ENCODE measurements around the gene TMEM8B. TPM values are rescaled to one million over a fixed set of nuclear protein-coding genes. Genes with fewer than 3 reads are reported as not detected.

The TMEM8B gene
- total RNA-seq, 1 experiment from 2014 or later, result 0.95 TPM

DNA sequence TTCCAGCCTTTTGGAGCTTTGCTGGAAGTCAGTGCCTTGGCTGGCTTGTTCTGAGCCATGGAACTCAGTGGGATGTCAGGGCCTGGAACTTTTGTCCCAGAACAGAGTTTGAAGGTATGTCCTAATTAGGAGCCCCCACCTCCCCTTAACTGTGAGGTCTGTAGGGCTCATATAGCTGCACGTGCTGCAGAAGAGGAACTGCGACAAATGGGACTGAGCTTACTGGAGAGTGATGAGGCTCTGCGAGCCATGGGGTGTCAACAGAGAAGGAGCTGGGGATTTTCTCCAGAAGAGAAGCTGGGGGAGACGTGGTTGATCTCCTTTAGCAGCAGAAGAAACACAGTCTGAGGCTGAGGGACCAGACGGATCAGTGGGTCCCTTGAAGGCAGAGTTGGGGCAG is 10.9 kb downstream of the TMEM8B start:
- no peak for DNase-seq (ENCODE audit: low read depth)

DNA sequence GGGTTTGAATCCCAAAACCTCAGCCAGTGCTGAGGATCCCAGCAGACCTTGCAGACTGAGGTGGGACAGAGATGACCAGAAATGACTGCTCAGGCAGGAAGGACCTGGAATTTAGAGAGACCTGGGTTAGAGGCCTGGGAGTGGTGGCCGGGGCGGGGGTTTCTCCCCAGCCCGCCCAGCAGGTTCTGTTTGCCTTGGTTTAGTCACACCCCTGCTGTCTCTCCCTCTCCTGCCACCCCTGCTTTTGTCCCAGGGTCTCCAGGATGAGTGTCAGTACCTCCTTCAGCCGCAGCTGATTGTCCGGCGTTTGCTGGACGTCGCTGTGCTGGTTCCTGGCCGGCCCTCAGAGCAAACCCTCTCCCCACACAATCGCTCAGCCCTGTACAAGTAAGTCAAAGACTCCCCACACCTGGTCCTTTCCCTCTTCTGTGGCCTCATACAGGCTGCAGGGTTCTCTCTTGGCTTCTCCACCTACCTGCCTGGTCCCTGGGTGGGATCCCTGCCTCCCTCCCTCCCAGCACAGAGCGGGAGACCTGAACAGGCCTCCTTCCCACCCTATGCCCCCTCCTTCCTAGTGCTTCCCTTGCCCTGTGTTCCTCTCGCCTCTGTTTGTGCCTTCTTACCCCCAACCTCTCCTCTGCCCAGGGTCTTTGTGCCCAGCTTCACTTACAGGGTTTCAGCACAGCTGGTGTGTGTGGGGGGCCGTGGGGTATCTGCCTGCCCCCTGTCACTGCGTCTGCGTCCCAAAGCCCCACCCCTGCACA is 12.0 kb downstream of the TMEM8B start:
- DNase-seq (ENCODE audit: low read depth), result no peak

DNA sequence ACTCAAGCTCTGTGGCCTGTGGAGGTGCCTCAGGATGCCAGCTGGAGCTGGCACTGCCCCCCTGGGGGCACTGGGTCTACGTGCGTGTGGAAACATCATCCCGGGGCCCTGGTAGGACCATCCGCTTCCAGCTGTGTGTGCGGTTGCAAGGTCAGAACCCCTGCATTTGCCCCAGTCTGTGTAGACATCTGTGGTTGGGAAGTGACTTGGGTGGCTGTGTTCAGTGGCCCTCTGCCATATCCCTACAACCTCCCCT is 12.5 kb downstream of the TMEM8B start:
- DNase-seq (ENCODE audit: low read depth), result no peak

DNA sequence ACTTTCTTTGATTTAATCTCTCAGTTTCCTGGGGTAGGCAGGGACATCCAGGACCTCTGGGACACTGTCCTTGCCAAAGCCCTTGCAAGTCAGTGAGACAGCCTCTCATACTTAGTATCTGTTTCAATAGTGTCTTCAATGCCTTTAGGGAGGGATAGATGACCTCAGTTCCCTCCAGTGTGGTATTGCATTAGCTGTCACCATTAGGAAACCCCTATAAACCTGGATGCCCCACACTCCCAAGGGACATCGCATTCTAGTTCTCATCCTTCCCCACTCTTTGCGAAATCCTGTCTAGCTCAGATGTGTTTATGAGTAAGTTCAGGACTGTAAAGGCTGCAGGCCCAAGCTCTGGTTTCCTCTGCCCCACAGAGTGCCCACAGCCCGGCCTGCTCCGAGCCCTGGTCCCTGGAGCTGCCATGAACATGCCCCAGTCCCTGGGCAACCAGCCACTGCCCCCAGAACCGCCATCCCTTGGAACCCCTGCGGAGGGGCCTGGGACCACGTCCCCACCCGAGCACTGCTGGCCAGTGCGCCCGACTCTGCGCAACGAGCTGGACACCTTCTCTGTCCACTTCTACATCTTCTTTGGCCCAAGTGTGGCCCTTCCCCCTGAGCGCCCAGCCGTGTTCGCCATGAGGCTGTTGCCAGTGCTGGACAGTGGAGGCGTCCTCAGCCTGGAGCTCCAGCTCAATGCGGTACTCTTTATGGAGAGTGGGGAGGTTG is 13.2 kb downstream of the TMEM8B start:
- no peak for DNase-seq (ENCODE audit: low read depth)

DNA sequence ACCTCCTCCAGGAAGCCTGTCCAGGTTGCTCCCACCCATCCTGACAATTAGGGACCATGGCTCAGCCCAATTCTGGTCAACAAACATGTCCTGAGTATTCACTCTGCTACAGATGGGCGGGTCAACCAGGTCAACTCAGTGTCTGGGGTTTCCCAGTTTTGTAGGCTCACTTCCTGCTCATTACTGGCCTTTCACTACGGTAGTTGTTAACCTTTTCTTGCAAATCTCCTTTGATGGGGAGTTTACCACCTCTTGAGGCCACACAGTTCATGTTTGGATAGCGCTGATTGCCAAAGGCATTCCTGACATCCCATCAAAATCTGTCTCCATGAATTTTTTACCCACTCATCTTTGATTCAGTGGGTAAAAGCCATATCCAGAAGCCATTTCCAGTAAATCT is 13.8 kb downstream of the TMEM8B start:
- DNase-seq (ENCODE audit: low read depth), result no peak

DNA sequence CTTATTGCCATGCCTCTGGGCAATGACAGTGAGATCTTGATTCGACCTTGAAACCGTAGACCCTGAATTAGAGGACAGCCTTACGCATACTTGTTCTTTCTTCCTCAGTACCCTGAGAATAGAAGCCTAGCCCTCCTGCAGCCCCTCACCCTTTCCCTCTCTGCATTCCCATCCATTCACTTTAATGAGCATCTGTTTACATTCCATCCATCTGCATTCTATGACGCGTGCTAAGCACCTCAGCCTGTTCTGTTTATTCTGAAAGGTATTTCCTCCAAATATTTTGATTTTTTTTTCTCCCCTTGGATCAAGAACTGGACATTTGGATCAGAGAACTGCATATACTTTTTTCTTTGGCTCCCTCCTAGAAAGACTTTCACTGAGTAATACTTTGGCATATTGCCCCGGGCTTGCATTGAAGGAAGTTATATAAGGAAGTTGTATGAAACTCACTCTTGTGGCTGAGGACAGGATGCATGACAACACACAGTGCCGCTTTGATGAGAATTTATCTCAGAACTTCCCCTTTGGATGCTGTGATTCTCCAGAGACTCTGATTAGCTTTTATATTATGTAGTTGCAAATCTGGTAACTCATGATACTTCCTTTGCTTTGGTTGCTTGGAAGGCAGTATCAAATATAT is 15.7 kb downstream of the TMEM8B start:
- DNase-seq (ENCODE audit: low read depth), result peak; percentile 94

DNA sequence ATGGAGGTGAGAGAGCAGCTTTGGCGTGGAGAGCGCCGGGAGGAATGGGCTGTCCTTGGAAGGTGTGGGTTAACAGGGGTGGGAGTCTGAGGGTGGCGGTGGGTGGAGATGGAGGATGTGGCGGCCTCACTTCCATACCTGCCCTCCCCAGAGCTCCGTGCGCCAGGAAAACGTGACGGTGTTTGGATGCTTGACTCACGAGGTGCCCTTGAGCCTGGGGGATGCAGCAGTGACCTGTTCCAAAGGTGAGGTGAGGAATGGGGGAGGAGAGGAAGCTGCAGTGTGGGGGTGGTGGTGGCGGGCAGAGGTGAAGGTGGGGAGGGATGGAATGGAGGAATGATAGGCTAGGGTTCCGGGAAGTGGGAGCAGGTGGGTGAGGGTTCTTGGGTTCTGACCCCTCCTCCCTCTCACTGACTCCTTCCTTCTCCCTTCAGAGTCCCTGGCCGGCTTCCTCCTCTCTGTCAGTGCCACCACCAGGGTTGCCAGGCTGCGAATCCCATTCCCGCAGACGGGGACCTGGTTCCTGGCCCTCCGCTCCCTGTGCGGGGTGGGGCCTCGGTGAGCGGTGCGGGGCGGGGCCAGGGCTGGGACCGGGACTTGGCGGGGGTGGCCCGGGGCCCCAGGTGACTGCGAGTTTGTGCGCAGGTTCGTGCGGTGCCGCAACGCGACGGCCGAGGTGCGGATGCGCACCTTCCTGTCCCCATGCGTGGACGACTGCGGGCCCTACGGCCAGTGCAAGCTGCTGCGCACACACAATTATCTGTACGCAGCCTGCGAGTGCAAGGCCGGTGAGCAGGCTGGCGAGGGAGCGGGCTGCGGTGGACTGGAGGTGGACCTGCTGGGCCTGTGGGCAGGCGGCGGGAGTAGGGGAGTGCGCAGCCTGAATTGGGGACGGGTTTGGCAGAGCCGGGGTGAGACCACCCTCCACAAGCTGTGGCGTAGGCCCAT is 17.1 kb downstream of the TMEM8B start:
- DNase-seq (ENCODE audit: low read depth), result no peak

DNA sequence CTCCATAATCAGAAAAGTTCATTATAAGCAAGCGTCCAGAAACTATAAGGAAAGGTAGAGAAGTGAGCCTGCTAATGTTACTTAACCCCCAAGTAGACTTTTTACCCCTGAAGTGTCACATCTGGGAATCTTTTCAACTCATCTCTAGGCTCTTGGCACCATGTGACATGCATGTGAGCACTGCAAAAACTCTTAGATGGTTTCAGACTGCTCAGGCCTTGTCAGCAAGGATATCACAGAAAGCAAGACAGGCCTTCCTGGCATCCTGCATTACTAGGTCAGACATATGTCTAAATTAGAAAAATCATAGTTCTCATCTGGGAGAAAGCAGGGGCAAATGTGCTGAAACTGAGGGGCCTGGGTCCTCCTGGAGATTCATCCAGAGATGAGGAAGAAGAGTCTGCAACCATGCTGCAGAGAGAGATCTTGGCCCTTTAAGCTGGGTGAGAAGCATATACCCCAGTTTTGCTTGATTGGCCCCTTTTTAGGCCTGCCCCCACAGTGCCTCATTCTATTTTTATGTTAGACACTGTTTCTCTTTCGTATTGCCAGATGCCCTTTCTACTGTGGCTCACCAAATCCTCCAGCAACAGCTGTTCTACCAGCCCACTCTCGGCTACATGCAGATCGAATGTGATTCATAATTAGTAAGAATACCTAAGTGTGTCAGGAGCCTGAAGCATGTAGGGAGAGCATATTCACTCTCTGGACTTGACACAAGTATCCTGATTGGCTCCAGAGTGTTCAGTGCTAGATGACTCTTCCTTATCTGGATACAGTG is 19.0 kb downstream of the TMEM8B start:
- peak; percentile 92 for DNase-seq (ENCODE audit: low read depth)

DNA sequence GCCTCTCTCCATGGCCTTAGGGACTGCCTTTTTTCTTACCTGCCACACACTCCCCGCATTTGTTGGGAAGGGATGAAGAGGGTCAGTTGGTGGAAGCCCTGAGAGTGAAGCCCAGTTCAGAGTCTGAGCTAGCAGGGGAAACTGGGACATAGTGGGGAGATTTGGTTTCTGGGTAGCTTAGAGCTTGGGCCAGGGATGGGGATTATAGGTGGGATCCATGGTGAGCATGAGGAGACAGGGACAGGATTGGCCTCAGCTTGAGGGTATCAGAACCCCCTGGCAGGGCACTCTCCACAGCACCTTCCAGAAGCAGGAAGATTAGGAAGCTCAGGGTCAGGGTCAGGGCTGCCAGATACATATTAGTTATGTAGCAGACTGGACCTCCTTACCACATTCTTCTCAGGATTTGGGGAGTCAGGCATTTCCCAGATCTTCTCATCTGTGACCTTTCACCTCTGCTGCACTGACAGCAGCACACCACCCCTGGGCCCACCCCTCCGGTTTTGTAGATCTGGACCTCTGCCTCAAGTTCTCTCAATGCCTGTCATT is 23.3 kb downstream of the TMEM8B start:
- no peak for DNase-seq (ENCODE audit: low read depth)

DNA sequence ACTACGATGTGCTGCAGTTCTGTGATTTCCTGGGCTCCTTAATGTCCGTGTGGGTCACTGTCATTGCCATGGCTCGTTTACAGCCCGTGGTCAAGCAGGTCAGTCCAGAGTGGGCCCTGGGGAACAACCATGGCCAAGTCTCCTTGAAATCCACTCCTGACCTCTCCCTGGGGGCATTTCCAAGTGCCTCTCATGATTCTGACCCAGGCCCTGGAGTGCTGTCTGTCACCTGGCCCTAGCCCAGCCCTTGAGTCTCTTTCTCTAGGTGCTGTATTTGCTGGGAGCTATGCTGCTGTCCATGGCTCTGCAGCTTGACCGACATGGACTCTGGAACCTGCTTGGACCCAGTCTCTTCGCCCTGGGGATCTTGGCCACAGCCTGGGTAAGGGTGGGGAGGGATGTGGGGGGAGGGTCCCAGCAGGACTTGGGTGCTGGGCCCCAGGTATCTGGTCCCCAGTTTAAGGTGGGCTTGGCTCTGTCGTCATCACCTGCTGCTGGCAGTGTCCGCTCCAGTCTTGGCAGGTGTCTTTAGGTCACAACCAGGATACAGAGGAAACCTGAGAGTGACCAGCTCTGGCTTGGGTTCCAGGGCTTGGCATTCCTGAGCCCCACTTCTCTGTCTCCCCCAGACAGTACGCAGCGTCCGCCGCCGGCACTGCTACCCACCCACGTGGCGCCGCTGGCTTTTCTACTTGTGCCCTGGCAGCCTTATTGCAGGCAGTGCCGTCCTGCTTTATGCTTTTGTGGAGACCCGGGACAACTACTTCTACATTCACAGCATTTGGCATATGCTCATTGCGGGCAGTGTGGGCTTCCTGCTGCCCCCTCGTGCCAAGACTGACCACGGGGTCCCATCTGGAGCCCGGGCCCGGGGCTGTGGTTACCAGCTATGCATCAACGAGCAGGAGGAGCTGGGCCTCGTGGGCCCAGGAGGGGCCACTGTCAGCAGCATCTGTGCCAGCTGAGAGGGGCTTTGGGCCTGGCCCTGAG is 24.1 kb downstream of the TMEM8B start:
- DNase-seq (ENCODE audit: low read depth), result no peak

DNA sequence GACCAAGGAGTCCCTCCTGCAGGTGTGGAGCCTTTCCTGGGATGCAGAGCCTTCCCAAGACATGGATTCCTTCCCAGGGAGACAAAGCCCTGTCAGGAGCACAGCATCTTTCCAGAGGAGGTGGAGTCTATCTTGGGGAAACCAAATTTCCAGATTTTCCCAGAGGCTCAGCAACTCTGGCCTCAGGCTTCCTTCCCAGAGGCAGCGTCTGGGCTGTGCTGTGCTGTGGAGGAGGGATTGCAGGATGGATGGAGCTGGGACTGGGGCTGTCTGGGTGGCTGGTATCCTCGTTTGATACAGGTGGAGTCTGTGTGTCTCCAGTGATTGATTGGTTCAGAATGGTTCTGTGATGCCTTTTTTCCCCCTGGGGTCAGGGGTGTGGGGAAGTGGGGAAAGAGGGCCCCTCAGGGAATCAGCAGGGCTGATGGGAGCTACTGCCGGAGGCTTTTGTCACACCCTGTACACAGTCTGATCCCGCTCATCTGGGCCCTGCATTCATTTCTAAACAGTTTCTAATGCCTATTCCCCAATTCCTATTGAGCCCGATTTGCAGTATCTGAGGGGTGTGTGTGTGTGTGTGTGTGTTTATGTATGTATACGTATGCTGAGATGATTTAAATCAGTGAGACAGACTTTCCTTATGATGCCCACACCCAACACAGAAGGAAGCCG is 25.2 kb downstream of the TMEM8B start:
- DNase-seq (ENCODE audit: low read depth), result no peak

DNA sequence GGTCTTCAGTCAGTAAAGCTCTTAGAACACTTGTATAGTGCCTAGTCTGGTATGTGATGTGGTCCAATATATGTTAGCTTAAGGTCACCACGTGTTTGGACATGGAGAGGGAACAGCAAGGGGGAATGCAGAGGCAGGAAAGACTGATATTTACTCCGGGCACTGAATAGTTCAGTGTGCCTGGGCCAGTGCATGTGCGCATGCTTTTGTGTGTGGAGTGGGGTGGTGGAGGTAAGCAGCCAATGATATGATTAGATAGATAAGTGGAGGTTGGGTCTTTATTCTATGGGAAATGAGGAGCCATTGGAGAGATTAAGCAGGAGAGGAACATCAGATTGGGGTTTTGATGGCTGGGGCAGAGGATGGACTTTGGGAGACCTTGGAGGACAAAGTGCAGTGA is 27.2 kb downstream of the TMEM8B start:
- DNase-seq (ENCODE audit: low read depth), result no peak

DNA sequence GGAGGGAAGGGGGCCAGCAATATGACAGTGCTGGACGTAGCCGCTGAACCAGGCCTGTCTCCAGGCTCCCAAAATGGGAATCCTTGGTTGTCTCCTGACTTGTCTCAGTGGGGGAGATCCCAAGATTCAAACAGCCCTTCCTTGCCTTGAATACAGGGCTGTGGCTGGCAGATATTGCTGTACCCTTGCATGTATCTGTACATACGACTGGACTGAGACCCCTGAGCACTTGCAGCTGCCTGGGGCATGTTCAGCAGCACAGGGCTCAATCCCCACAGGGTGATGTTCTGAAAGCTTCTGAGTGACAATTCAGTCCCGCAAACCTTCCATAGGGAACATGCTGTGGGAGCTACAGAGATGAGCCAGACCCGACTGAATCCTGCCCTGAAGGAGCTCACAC is 27.9 kb downstream of the TMEM8B start:
- DNase-seq (ENCODE audit: low read depth), result no peak

DNA sequence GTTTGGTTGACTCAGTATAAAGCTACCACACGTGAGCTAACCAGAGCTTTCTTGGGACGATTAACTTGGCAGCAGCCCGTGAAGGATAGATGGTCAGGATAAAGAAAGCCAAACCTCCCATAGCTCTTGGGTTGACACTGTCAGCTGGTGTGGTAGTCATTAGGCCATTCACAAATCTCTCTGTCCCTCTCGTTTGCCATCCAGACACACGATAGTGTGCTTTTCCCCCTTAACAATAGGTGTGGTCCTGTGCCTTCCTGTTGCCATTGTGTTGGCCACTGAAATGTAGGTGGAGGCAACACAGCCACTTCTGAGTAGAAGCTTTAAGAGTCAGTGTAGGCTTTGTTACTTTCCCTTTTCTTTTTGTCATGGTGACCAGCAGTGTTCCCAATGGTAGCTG is 29.4 kb downstream of the TMEM8B start:
- DNase-seq (ENCODE audit: low read depth), result no peak

DNA sequence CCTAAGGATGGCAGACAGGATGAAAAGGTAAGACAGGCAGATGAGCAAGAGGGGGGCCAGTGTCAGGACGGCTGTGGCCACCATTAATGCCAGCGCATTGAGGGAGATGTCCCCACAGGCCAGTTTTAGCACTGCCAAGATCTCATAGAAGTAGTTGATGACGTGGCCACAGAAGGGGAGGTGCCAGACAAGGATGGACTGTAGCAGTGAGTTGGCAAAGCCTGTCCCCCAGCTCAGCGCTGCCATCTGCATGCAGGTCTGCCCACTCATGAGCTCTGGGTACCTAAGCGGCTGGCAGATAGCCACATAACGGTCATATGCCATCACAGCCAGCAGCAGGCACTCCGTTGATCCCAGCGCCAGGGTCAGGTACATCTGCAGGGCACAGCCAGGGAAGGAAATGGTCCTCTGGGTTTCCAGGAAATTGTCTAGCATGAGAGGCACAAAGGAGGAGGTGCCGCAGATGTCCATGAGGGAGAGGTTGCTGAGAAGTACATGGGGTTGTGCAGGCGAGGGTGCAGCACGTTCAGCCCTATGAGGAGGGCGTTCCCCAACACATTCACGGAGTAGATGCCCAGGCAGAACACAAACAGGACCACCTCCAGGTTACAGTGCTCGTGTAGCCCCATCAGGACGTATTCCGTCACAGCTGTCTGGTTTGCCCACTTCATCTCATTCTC is 30.4 kb downstream of the TMEM8B start:
- peak; percentile 74 for DNase-seq (ENCODE audit: low read depth)

DNA sequence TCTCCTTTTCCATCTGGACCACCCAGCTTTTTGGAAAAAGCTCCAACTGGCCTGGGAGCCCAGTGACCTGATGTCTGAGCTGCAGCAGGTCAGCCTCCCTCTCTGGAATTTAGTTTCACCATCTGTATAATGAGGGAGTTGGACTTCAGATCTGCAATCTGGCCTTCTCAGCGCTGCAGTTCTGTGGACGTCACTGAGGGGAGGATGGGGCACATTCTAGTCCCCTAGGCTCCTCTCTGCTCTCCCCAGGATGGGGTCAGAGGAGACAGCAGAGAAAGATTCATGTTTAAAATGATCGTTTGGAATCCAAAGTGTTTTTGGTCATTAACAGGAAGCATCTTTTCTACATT is 30.9 kb downstream of the TMEM8B start:
- no peak for DNase-seq (ENCODE audit: low read depth)

DNA sequence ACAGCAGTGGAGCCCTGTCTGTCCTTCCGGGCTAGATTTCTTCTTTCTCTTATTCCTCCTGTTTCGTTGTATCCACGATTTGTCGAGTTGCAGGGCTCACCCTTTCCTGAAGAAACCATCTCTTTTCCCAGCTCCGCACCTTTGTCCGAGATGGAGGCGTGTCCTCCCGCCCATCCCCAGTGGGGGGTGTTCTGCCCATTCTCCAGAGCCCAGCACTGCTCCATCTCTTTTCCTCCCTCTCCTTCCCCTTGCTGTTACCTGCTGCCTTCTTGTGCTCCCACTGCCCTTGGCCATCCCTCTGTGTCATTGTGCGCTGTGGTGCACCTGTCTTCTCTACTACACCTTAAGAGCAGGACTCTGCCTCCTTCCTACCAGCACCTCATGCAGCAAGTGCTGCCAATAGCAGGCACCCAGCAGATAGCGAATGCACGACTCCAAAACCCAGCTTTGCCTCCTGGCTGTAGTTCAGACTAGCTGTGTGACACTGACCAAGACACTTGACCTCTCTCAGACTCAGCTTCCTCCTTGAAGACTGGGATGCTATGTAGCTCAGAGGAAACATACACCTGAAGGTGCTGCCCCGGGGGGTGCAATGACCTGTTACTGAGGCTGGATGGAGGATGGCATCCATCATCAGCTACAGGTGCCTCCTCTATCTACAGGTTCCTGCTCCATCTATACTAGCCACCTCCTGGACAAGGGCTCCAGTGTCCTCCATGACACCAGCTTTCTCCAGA is 32.3 kb downstream of the TMEM8B start:
- no peak for DNase-seq (ENCODE audit: low read depth)

DNA sequence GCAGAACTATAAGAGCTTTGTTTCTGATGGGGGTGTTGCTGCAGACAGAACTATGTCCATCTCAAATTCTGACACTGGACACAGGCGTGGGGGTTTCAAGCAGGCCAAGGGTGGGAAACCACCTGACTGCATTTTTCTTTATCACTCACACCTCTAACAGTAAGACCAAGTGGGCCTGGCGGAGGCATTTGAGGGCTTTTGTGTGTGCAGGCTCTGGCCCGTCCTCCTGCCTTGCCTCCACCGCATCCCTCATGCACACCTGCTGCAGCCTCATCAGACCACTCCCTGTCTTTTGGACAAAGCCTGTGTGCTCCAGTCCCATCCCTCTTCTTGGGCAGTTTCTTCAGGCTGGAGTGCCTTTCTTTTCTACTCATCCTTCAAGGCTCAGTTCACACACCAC is 33.3 kb downstream of the TMEM8B start:
- DNase-seq (ENCODE audit: low read depth), result no peak

Data from HT1080 (cell line).